Fibroblast of skin of back (primary cell): ENCODE results near the gene PDCD1.

Experiments used
- DNase-seq: peaks from one replicate; pipeline ENCODE4 v3.0.0-alpha.2; 2013

The PDCD1 gene

GRCh38 chr2:241852116-241852980 is 6.3 kb downstream of the PDCD1 start:
- DNase-seq, result no peak

GRCh38 chr2:241851325-241852115 is 7.2 kb downstream of the PDCD1 start:
- DNase-seq, result no peak

- no peak for DNase-seq
These were observed 8.0 kb downstream of the PDCD1 start for GRCh38 chr2:241850544-241851324.

- DNase-seq, result no peak
These were observed 8.8 kb downstream of the PDCD1 start for GRCh38 chr2:241849616-241850543.

- no peak for DNase-seq
These were observed 9.7 kb downstream of the PDCD1 start for GRCh38 chr2:241848761-241849615.

GRCh38 chr2:241846406-241846805 is 12.3 kb downstream of the PDCD1 start:
- no peak for DNase-seq

- no peak for DNase-seq
These were observed 13.7 kb downstream of the PDCD1 start for GRCh38 chr2:241844831-241845578.

- peak; percentile 63 for DNase-seq
These were observed 14.5 kb downstream of the PDCD1 start for GRCh38 chr2:241844066-241844728.

GRCh38 chr2:241843321-241844065 is 15.2 kb downstream of the PDCD1 start:
- DNase-seq, result no peak

GRCh38 chr2:241842620-241843211 is 16.0 kb downstream of the PDCD1 start:
- no peak for DNase-seq

GRCh38 chr2:241842067-241842415 is 16.7 kb downstream of the PDCD1 start:
- no peak for DNase-seq

- DNase-seq, result no peak
These were observed 17.3 kb downstream of the PDCD1 start for GRCh38 chr2:241841181-241842066.

- no peak for DNase-seq
These were observed 21.3 kb downstream of the PDCD1 start for GRCh38 chr2:241837197-241837965.

GRCh38 chr2:241836292-241836691 is 22.4 kb downstream of the PDCD1 start:
- DNase-seq, result no peak

GRCh38 chr2:241835611-241836010 is 23.1 kb downstream of the PDCD1 start:
- DNase-seq, result no peak

GRCh38 chr2:241834527-241835210 is 24.0 kb downstream of the PDCD1 start:
- DNase-seq, result no peak
